ENCODE measurements around the gene TRAK1.
A peak's percentile ranks its signal among the peaks of the same experiment; 100 is the strongest.

Gene TRAK1

GRCh38 chr3:42177801-42178150 lies 86.6 kb downstream of the TRAK1 start:
- WGBS (ENCODE audit: insufficient coverage, insufficient read length) = no CpG with 5 or more reads among the region's 9 CpGs
- no peaks in the 10 kb centered on the region; the same call in 1 of the 2 replicates for H3K4me1 ChIP-seq (ENCODE audit: control insufficient read depth, insufficient read depth, low read length)
- H3K36me3 ChIP-seq (ENCODE audit: control insufficient read depth, insufficient read depth, low read length) = no peaks in the 10 kb centered on the region
- no peak overlapping the region for H3K27ac ChIP-seq (ENCODE audit: low read length)
- H3K9me3 ChIP-seq (ENCODE audit: control insufficient read depth, insufficient read depth, low read length) = no peaks in the 10 kb centered on the region
- DNase-seq (ENCODE audit: low read depth, low spot score) = no peak
- H3K4me3 ChIP-seq (ENCODE audit: low read length) = no peak overlapping the region
- no peaks in the 10 kb centered on the region for H3K27me3 ChIP-seq (ENCODE audit: control insufficient read depth, insufficient read depth, low read length)

DNA sequence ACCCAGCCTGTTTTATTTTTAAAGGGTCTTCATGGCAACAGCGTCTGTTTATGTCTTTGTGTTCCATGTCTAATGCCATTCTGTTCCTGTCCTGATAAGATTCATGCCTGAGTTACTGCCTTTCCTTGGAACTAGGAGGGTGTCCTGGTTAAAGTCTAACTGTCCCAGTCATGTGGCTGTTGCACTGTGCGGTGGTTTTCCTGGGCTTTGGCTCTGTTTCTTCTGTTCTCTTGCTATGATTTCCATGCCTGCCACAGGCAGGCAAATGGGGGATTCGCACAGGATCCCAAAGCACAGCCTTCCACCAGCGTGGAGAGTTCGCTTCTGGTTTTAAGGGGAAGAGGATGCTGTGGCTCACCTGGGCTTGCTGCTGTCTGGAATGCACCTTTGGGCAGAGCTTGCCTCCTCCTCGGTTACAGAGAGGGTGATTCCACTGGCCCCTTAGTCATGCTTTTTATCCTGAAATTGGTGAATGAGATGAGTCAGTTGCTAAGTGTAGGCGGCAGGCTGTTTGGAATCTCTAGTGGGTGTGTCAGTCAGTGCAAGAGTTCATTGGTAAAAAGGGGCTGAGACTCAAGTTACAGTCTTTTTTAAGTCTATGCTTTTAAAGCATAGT lies 88.1 kb downstream of the TRAK1 start:
- Histone ChIP-seq H3K36me3 (ENCODE audit: control insufficient read depth, insufficient read depth, low read length) (no peaks in the 10 kb centered on the region), H3K4me1 (ENCODE audit: control insufficient read depth, insufficient read depth, low read length) (no peaks in the 10 kb centered on the region; the same call in 1 of the 2 replicates), H3K4me3 (ENCODE audit: low read length) (no peak overlapping the region), H3K27me3 (ENCODE audit: control insufficient read depth, insufficient read depth, low read length) (no peaks in the 10 kb centered on the region), H3K27ac (ENCODE audit: low read length) (no peak overlapping the region), H3K9me3 (ENCODE audit: control insufficient read depth, insufficient read depth, low read length) (no peaks in the 10 kb centered on the region)
- no CpG with 5 or more reads among the region's 7 CpGs for WGBS (ENCODE audit: insufficient coverage, insufficient read length)
- peak; percentile 22 for DNase-seq (ENCODE audit: low read depth, low spot score)

DNA sequence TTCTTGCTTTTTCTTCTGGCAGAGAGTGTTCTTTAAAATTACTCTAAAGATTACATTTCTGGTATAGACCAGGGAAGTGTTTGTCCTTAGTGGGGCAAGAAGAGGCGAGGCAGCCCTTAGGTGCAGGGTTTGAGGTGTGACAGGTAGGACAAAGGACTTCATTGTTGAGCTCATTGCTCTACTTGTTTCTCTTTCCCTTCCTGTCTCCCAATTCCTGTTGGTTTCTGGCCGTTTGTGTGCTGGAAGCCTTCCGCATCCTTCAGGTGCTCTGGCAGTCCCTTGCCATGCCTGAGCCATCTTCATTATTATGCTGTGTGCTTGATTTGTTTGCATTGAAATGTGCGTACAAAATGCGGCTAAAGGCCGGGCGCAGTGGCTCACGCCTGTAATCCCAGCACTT lies 89.7 kb downstream of the TRAK1 start:
- no peak for DNase-seq (ENCODE audit: low read depth, low spot score)
- H3K27me3 ChIP-seq (ENCODE audit: control insufficient read depth, insufficient read depth, low read length) = no peaks in the 10 kb centered on the region
- no peak overlapping the region for H3K27ac ChIP-seq (ENCODE audit: low read length)
- no peaks in the 10 kb centered on the region for H3K36me3 ChIP-seq (ENCODE audit: control insufficient read depth, insufficient read depth, low read length)
- WGBS (ENCODE audit: insufficient coverage, insufficient read length) = no CpG with 5 or more reads among the region's 8 CpGs
- H3K4me3 ChIP-seq (ENCODE audit: low read length) = no peak overlapping the region
- no peaks in the 10 kb centered on the region; the same call in 1 of the 2 replicates for H3K4me1 ChIP-seq (ENCODE audit: control insufficient read depth, insufficient read depth, low read length)
- no peaks in the 10 kb centered on the region for H3K9me3 ChIP-seq (ENCODE audit: control insufficient read depth, insufficient read depth, low read length)

DNA sequence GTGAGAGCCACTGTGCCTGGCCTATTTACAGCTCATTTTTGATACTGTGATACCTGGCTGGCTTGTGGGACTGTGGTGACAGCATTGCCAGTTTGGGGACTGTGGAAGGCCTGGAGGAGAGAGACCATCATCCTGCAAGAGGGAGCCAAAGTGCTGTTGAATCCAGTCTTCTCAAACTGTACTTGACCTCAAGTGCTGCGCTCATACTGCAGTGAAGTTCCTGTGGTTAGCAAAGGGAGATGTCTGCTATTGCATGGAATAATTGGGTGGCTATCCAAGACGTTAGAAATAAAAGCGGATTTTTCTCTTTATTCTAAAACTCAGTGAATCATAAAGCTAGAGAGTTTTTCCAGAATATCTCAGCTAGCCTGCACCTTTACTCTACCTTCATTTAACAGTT lies 91.4 kb downstream of the TRAK1 start:
- Histone ChIP-seq H3K36me3 (ENCODE audit: control insufficient read depth, insufficient read depth, low read length) (no peaks in the 10 kb centered on the region), H3K9me3 (ENCODE audit: control insufficient read depth, insufficient read depth, low read length) (no peaks in the 10 kb centered on the region), H3K4me1 (ENCODE audit: control insufficient read depth, insufficient read depth, low read length) (no peaks in the 10 kb centered on the region; the same call in 1 of the 2 replicates), H3K4me3 (ENCODE audit: low read length) (no peak overlapping the region), H3K27ac (ENCODE audit: low read length) (no peak overlapping the region), H3K27me3 (ENCODE audit: control insufficient read depth, insufficient read depth, low read length) (no peaks in the 10 kb centered on the region)
- WGBS (ENCODE audit: insufficient coverage, insufficient read length) = no CpG with 5 or more reads among the region's 3 CpGs
- DNase-seq (ENCODE audit: low read depth, low spot score) = no peak

DNA sequence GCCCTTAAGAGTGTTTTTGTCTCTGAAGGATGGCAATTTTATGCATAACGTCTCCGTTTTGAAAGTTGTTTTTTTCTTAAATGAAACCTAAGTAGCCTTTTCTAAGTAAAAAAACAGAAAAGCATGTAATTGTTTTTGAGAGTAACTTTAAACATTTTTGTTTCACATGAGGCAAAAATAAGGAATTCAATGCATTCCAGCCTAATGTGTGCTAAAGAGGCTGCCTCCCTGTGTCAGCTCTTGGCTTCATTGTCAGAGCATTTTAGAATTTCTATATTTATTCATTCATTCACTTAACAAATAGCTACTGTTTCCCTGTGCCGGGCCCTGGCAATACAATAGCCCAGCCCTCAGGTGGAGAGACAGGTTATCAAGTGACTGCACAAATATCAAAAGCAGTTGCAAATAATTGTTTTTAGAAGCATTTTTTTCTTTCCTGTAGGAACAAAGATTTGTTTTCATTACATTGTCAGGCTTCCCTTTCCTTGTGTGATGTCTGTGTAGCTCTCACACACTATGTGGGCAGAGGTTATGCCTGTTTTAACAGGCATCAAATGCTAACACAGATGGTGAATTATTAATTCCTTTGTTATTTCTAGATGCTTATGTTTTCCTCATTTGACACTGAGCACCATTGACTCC lies 93.0 kb downstream of the TRAK1 start:
- Histone ChIP-seq H3K27me3 (ENCODE audit: control insufficient read depth, insufficient read depth, low read length) (no peaks in the 10 kb centered on the region), H3K9me3 (ENCODE audit: control insufficient read depth, insufficient read depth, low read length) (no peaks in the 10 kb centered on the region), H3K4me3 (ENCODE audit: low read length) (no peak overlapping the region), H3K36me3 (ENCODE audit: control insufficient read depth, insufficient read depth, low read length) (peaks cover 3% of the 10 kb centered on the region), H3K27ac (ENCODE audit: low read length) (no peak overlapping the region), H3K4me1 (ENCODE audit: control insufficient read depth, insufficient read depth, low read length) (peaks cover 2% of the 10 kb centered on the region)
- no CpG with 5 or more reads among the region's 3 CpGs for WGBS (ENCODE audit: insufficient coverage, insufficient read length)
- DNase-seq (ENCODE audit: low read depth, low spot score) = no peak

DNA sequence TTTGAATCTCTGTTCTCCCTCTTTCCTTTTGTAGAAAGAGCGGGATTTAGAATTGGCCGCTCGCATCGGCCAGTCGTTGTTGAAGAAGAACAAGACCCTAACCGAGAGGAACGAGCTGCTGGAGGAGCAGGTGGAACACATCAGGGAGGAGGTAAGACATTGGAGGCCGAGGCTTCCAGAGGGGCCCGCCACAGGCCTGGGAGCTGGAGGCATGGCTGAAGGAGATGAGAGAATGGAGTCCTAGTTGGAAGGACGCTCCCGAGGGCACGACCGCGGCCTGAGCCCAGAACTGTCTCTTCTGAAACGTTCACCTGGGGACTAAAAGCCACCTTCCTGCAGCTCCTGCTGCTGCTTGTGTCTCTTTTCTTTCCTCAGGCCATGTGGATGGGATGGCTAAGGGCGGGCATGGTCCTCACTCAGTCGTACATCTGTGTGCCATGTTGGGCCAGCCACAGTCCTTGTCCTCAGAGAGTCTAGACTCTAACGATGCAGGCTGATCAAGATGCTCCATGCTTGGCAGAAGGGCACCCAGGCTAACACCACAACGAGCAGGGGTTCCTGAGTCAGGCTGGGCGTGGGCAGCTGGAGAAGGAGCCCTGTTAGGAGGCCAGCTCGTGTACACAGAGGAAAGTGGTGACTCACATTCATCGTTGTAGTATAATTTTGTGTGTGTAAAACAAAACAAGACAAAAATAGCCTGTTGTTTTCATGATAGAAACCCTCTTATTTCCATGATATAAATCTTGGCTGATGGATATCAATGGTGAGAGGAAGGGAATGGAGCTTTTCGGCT lies 93.7 kb downstream of the TRAK1 start:
- no peak for DNase-seq (ENCODE audit: low read depth, low spot score)
- peaks cover 4% of the 10 kb centered on the region for H3K36me3 ChIP-seq (ENCODE audit: control insufficient read depth, insufficient read depth, low read length)
- H3K27me3 ChIP-seq (ENCODE audit: control insufficient read depth, insufficient read depth, low read length) = no peaks in the 10 kb centered on the region
- H3K27ac ChIP-seq (ENCODE audit: low read length) = no peak overlapping the region
- no CpG with 5 or more reads among the region's 23 CpGs for WGBS (ENCODE audit: insufficient coverage, insufficient read length)
- H3K4me1 ChIP-seq (ENCODE audit: control insufficient read depth, insufficient read depth, low read length) = peaks cover 2% of the 10 kb centered on the region; the same call in 1 of the 2 replicates
- H3K9me3 ChIP-seq (ENCODE audit: control insufficient read depth, insufficient read depth, low read length) = no peaks in the 10 kb centered on the region
- no peak overlapping the region for H3K4me3 ChIP-seq (ENCODE audit: low read length)

GRCh38 chr3:42187936-42188335 lies 96.8 kb downstream of the TRAK1 start:
- no peak overlapping the region for H3K4me3 ChIP-seq (ENCODE audit: low read length)
- no peaks in the 10 kb centered on the region for H3K9me3 ChIP-seq (ENCODE audit: control insufficient read depth, insufficient read depth, low read length)
- no peak overlapping the region for H3K27ac ChIP-seq (ENCODE audit: low read length)
- no CpG with 5 or more reads among the region's 9 CpGs for WGBS (ENCODE audit: insufficient coverage, insufficient read length)
- peaks cover 4% of the 10 kb centered on the region for H3K4me1 ChIP-seq (ENCODE audit: control insufficient read depth, insufficient read depth, low read length)
- no peaks in the 10 kb centered on the region for H3K27me3 ChIP-seq (ENCODE audit: control insufficient read depth, insufficient read depth, low read length)
- no peak for DNase-seq (ENCODE audit: low read depth, low spot score)
- peaks cover 4% of the 10 kb centered on the region for H3K36me3 ChIP-seq (ENCODE audit: control insufficient read depth, insufficient read depth, low read length)

DNA sequence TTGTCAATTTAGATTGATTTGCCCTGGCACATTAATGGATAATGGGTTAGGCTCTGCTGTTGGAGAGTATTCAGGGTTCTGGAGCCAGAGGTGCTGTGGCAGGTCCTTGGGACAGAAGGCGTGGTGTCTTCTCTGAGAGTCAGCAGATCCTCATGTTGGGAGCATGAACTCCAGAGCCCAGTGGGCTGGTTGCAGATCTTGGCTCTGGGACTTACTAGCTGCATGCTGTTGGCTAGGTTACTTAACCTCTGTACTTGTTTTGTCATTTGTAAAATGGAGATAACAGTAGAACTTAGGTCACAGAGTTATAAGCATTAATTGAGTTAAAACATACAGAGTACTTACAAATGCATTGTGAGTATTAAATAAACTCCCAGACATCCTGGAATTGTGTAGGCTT lies 97.2 kb downstream of the TRAK1 start:
- no peaks in the 10 kb centered on the region for H3K9me3 ChIP-seq (ENCODE audit: control insufficient read depth, insufficient read depth, low read length)
- no CpG with 5 or more reads among the region's 1 CpG for WGBS (ENCODE audit: insufficient coverage, insufficient read length)
- H3K4me3 ChIP-seq (ENCODE audit: low read length) = no peak overlapping the region
- H3K36me3 ChIP-seq (ENCODE audit: control insufficient read depth, insufficient read depth, low read length) = peaks cover 4% of the 10 kb centered on the region
- H3K27ac ChIP-seq (ENCODE audit: low read length) = no peak overlapping the region
- H3K27me3 ChIP-seq (ENCODE audit: control insufficient read depth, insufficient read depth, low read length) = no peaks in the 10 kb centered on the region
- DNase-seq (ENCODE audit: low read depth, low spot score) = no peak
- H3K4me1 ChIP-seq (ENCODE audit: control insufficient read depth, insufficient read depth, low read length) = peaks cover 4% of the 10 kb centered on the region

DNA sequence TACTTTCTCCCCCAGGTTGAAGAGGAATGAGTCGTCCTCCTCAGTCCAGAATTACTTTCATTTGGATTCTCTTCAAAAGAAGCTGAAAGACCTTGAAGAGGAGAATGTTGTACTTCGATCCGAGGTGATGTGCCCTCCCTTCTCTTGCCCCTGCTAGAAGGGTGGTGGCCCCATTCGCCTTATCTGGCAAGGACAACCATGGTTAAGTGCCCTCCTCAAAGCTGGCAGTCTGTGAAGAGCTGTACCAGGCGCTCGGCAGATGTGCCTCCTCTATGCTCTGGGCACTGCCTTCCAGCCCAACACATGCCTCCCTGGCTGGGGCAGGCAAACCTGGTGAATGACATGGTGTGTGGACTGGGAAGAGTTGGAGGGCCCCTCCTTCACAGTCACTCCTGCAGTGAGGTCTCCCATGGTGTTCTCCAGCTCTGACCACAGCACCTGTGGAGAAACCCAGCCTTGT lies 97.9 kb downstream of the TRAK1 start:
- no peak overlapping the region for H3K27ac ChIP-seq (ENCODE audit: low read length)
- no CpG with 5 or more reads among the region's 6 CpGs for WGBS (ENCODE audit: insufficient coverage, insufficient read length)
- H3K9me3 ChIP-seq (ENCODE audit: control insufficient read depth, insufficient read depth, low read length) = no peaks in the 10 kb centered on the region
- no peak overlapping the region; the same call in 1 of the 2 replicates for H3K4me3 ChIP-seq (ENCODE audit: low read length)
- no peak for DNase-seq (ENCODE audit: low read depth, low spot score)
- H3K36me3 ChIP-seq (ENCODE audit: control insufficient read depth, insufficient read depth, low read length) = peaks cover 4% of the 10 kb centered on the region
- peaks cover 4% of the 10 kb centered on the region for H3K4me1 ChIP-seq (ENCODE audit: control insufficient read depth, insufficient read depth, low read length)
- H3K27me3 ChIP-seq (ENCODE audit: control insufficient read depth, insufficient read depth, low read length) = no peaks in the 10 kb centered on the region

DNA sequence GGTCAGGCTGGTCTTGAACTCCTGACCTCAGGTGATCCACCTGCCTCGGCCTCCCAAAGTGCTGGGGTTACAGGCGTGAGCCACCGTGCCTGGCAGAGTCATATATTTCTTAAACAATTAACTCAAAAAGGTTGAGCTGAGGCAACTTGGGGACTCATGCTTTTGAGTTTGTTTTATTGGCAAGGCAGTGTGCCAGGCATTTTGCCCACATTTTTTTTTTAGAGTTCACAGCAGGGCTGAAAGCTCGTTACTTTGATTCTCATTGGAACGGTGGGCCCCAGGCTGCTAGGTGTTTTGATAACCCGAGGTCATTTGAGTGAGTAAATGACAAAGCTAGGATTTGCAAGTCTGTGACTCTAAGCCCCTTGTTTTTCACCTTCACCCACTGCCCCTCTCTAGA lies 98.6 kb downstream of the TRAK1 start:
- Histone ChIP-seq H3K36me3 (ENCODE audit: control insufficient read depth, insufficient read depth, low read length) (peaks cover 7% of the 10 kb centered on the region), H3K27ac (ENCODE audit: low read length) (no peak overlapping the region), H3K27me3 (ENCODE audit: control insufficient read depth, insufficient read depth, low read length) (no peaks in the 10 kb centered on the region), H3K4me3 (ENCODE audit: low read length) (no peak overlapping the region), H3K9me3 (ENCODE audit: control insufficient read depth, insufficient read depth, low read length) (no peaks in the 10 kb centered on the region), H3K4me1 (ENCODE audit: control insufficient read depth, insufficient read depth, low read length) (peaks cover 4% of the 10 kb centered on the region)
- WGBS (ENCODE audit: insufficient coverage, insufficient read length) = no CpG with 5 or more reads among the region's 6 CpGs
- DNase-seq (ENCODE audit: low read depth, low spot score) = no peak
